Measurements from ENCODE around the gene HYAL3.
A peak's percentile ranks its signal among the peaks of the same experiment; 100 is the strongest.
"Not testable (repeated sequence)": the region's sequence is repeated elsewhere in the genome, so short reads cannot be mapped to it uniquely, and the experiment has no call there.

The HYAL3 gene

DNA sequence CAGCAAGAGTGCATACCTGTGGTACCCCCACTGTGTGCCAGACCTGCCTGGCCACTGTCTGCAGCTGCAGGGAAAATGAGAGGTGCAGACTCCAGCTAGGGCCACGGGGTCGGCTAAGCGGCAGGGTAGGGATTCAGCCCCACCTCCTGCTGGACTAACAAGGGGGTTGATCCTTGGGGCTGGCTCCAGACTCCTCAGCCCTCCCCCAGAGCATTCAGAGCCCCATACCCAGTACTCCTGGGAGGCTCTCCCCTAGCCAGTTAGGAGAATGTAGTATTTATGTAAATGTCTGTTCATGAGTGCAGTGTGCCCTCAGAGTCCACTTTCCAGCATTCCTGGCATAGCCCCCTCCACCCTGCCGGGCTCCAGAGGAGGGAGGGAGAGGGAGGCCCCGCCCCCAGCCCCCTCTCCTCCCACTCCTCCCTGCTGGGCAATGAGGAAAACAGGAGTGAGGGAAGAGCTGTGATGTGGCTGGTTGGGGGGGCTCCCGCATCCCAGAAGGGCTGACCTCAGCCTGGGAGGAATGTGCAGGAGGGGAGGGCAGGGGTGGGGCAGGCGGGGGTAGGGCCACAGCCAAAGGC, 34.7 kb downstream of the HYAL3 start:
- TF ChIP-seq CTCF (IDR thresholded peaks at IDR 0.05; ENCODE audit: insufficient read depth, low read length, missing control alignments): no peak
- peak overlapping the region; percentile 36 for H3K4me3 ChIP-seq (ENCODE audit: low read depth, low read length)
- DNase-seq (ENCODE audit: low read depth, low spot score): peak; percentile 84
- ChIA-PET POLR2A (interaction anchor here (0.5 to 2.9 kb wide), 11 partner anchors 10 to 335 kb away, joined by 3 to 14 read pairs (median 4); partner anchors contain the start of genes GNAI2 and MON1A), CTCF (interaction anchor here (0.8 to 40.0 kb wide), 8 partner anchors 9 to 71 kb away, joined by 3 to 1609 read pairs (median 4); partner anchors contain the start of genes GNAI2 and GNAT1)

GRCh38 chr3:50263478-50264382, 35.5 kb downstream of the HYAL3 start:
- peak overlapping the region; percentile 36 for H3K4me3 ChIP-seq (ENCODE audit: low read depth, low read length)
- CTCF ChIA-PET: interaction anchor here (0.8 to 40.0 kb wide), 10 partner anchors 9 to 72 kb away, joined by 3 to 1609 read pairs (median 3); partner anchors contain the start of genes GNAI2 and GNAT1
- no peak for DNase-seq (ENCODE audit: low read depth, low spot score)
- TF ChIP-seq CTCF (IDR thresholded peaks at IDR 0.05; ENCODE audit: insufficient read depth, low read length, missing control alignments): no peak
- POLR2A ChIA-PET: interaction anchor here (0.6 to 2.9 kb wide), 12 partner anchors 9 to 64 kb away, joined by 3 to 14 read pairs (median 4); partner anchors contain the start of gene GNAI2

- H3K4me3 ChIP-seq (ENCODE audit: low read depth, low read length): no peak overlapping the region
- no peak for DNase-seq (ENCODE audit: low read depth, low spot score)
- ChIA-PET POLR2A (interaction anchor here (0.6 to 2.9 kb wide), 3 partner anchors 16 to 36 kb away, joined by 3 to 14 read pairs (median 7); partner anchors contain the start of gene GNAI2), CTCF (interaction anchor here (0.8 to 40.0 kb wide), 5 partner anchors 10 to 71 kb away, joined by 3 to 1609 read pairs (median 4); partner anchors contain the start of gene GNAI2)
- TF ChIP-seq CTCF (IDR thresholded peaks at IDR 0.05; ENCODE audit: insufficient read depth, low read length, missing control alignments): no peak
Observed at GRCh38 chr3:50262778-50263177, 36.4 kb downstream of the HYAL3 start.

GRCh38 chr3:50262200-50262599, 37.0 kb downstream of the HYAL3 start:
- H3K4me3 ChIP-seq (ENCODE audit: low read depth, low read length); DNase-seq (ENCODE audit: low read depth, low spot score); POLR2A ChIA-PET: not testable (repeated sequence)
- CTCF ChIA-PET: interaction anchor here (40.0 to 47.4 kb wide), 2 partner anchors 4 to 23 kb away, joined by 1609 read pairs; partner anchors contain the start of genes GNAI2, LSMEM2 and SEMA3B

GRCh38 chr3:50261505-50261904, 37.7 kb downstream of the HYAL3 start:
- no peak for DNase-seq (ENCODE audit: low read depth, low spot score)
- POLR2A ChIA-PET: interaction anchor here (0.6 to 0.7 kb wide), 2 partner anchors 13 to 26 kb away, joined by 3 read pairs; no protein-coding TSS in a partner anchor
- no peak for TF ChIP-seq CTCF (IDR thresholded peaks at IDR 0.05; ENCODE audit: insufficient read depth, low read length, missing control alignments)
- CTCF ChIA-PET: interaction anchor here (0.8 to 47.4 kb wide), 7 partner anchors 4 to 68 kb away, joined by 3 to 1609 read pairs (median 4); partner anchors contain the start of genes GNAI2, LSMEM2, SEMA3B and SLC38A3
- H3K4me3 ChIP-seq (ENCODE audit: low read depth, low read length): no peak overlapping the region

GRCh38 chr3:50260942-50261441, 38.2 kb downstream of the HYAL3 start:
- no peak for TF ChIP-seq CTCF (IDR thresholded peaks at IDR 0.05; ENCODE audit: insufficient read depth, low read length, missing control alignments)
- no peak for DNase-seq (ENCODE audit: low read depth, low spot score)
- ChIA-PET CTCF (interaction anchor here (0.8 to 47.4 kb wide), 8 partner anchors 5 to 67 kb away, joined by 3 to 1609 read pairs (median 7); partner anchors contain the start of genes GNAI2, LSMEM2, SEMA3B and SLC38A3), POLR2A (interaction anchor here (0.6 to 0.7 kb wide), 2 partner anchors 12 to 25 kb away, joined by 3 read pairs; no protein-coding TSS in a partner anchor)
- peak overlapping the region; percentile 57 for H3K4me3 ChIP-seq (ENCODE audit: low read depth, low read length)
